Smooth muscle cell of the brain vasculature (primary cell): ENCODE results near the gene CEP83.

Experiments
- DNase-seq: peaks from one replicate; pipeline ENCODE4 v3.0.0-alpha.2; 2012; ENCODE audit warnings: low read depth, low spot score

Gene CEP83

GRCh38 chr12:94269316-94269999 is 190.2 kb downstream of the CEP83 start:
- no peak for DNase-seq

- DNase-seq, result no peak
Observed at GRCh38 chr12:94267921-94268471, 191.7 kb downstream of the CEP83 start.

GRCh38 chr12:94267537-94267872 is 192.2 kb downstream of the CEP83 start:
- no peak for DNase-seq

GRCh38 chr12:94266796-94267536 is 192.7 kb downstream of the CEP83 start:
- no peak for DNase-seq

GRCh38 chr12:94265966-94266745 is 193.5 kb downstream of the CEP83 start:
- DNase-seq, result no peak

- no peak for DNase-seq
Observed at GRCh38 chr12:94265539-94265938, 194.1 kb downstream of the CEP83 start.

- no peak for DNase-seq
Observed at GRCh38 chr12:94264736-94265485, 194.8 kb downstream of the CEP83 start.

- DNase-seq, result no peak
Observed at GRCh38 chr12:94263905-94264561, 195.6 kb downstream of the CEP83 start.

- no peak for DNase-seq
Observed at GRCh38 chr12:94263011-94263811, 196.5 kb downstream of the CEP83 start.

- peak; percentile 84 for DNase-seq
Observed at GRCh38 chr12:94262228-94263010, 197.2 kb downstream of the CEP83 start.

GRCh38 chr12:94261786-94262185 is 197.9 kb downstream of the CEP83 start:
- no peak for DNase-seq

- DNase-seq, result no peak
Observed at GRCh38 chr12:94261119-94261518, 198.5 kb downstream of the CEP83 start.

- DNase-seq, result no peak
Observed at GRCh38 chr12:94260717-94261116, 198.9 kb downstream of the CEP83 start.

GRCh38 chr12:94260017-94260416 is 199.7 kb downstream of the CEP83 start:
- no peak for DNase-seq

- DNase-seq, result no peak
Observed at GRCh38 chr12:94258593-94258992, 201.1 kb downstream of the CEP83 start.
